Esophagus squamous epithelium (tissue), 5 donors: ENCODE measurements around the gene IQSEC3. TPM values are rescaled to one million over a fixed set of nuclear protein-coding genes. Genes with fewer than 3 reads are reported as not detected.

Experiments
- DNase-seq: peaks from one replicate; lab custom pipeline; 2025; lab: John Stamatoyannopoulos, UW
- H3K27ac ChIP-seq, 4 donors: fragments of 200-600 bp; sonication (generic); one replicate each; pipeline ENCODE4 v1.5.1; 2016 to 2019; ENCODE audit warnings: mild to moderate bottlenecking in 1 of 4
- H3K27me3 ChIP-seq, 4 donors: fragments of 200-600 bp; sonication (generic); 1 replicate in 3 of 4; 2 replicates in 1 of 4; pipeline versions ENCODE4 v1.5.1 to v1.6.0; 2017 to 2021; ENCODE audit warnings: antibody characterized with exemption in 1 of 4
- H3K36me3 ChIP-seq, 3 donors: fragments of 200-600 bp; sonication (generic); one replicate each; pipeline ENCODE4 v1.5.1; 2016 to 2019
- H3K4me1 ChIP-seq, 3 donors: fragments of 200-600 bp; sonication (generic); one replicate each; pipeline ENCODE4 v1.5.1; 2017 to 2019
- H3K4me3 ChIP-seq, 4 donors: fragments of 200-600 bp; sonication (generic); 1 replicate in 3 of 4; 2 replicates in 1 of 4; pipeline ENCODE4 v1.5.1; 2016 to 2019; ENCODE audit warnings: mild to moderate bottlenecking in 2 of 4, moderate library complexity in 1 of 4
- H3K9me3 ChIP-seq, 3 donors: fragments of 200-600 bp; sonication (generic); one replicate each; pipeline ENCODE4 v1.5.1; 2016 to 2019
- POLR2A ChIP-seq, 4 donors: fragments of 450-650 bp; IDR thresholded peaks; one replicate each; pipeline ENCODE4 v1.6.1; 2017; ENCODE audit warnings: antibody characterized with exemption in 4 of 4, mild to moderate bottlenecking in 4 of 4, moderate library complexity in 3 of 4
- WGBS, 2 donors: methylation state at CpG; one replicate each; pipeline ENCODE4 v1.1.5; 2018; 5-methylcytosine and 5-hydroxymethylcytosine counted together
- intact Hi-C: fragments of 100-400 bp; cut with DNase I; formaldehyde crosslinking; loops from one replicate; pipeline ENCODE4 v1.15.0; 2022
- total RNA-seq, 4 donors: library from RNA; depleted of rRNA; stranded (reverse); fragments of >200 nt; gene quantifications; one replicate each; pipeline ENCODE4 v1.1.0, GENCODE V29; 2016
- TF ChIP-seq, protein P1 (sequence below), 6 experiments: fragments of 450-650 bp in 4 of 6; fragments of 200-600 bp in 2 of 6; sonication (generic) in 2 of 6; IDR thresholded peaks; one replicate each; pipeline ENCODE4 v1.5.1; 2016 to 2019; ENCODE audit warnings: antibody characterized with exemption in 6 of 6, mild to moderate bottlenecking in 4 of 6, moderate library complexity in 4 of 6
- donor health status: DM: yes; HTN: yes; CAD: no.

Gene IQSEC3
- total RNA-seq, 4 donors from 2014 or later, result 0.04 to 0.95 (median 0.08) TPM; not detected in 1

DNA sequence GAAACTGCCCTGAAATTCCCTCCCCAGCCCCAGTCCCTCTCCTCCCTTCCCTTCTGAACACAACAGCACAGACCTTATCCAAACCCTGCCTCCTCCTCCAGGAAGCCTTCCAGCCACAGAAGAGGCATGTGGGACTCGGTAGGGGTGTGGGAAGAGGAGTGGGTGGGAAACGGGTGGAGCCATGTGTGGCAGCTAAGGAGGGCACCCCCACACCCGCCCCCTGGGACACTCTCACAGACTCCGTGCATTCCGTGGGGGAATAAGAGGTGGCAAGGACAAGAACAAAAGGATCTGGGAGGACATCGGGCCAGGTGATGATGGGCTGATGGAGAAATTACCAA, 123.0 kb downstream of the IQSEC3 start:
- H3K36me3 ChIP-seq, result no peaks in the 10 kb centered on the region
- no peaks in the 10 kb centered on the region for H3K9me3 ChIP-seq
- intact Hi-C loops, result no loop called here
- H3K27me3 ChIP-seq, result peaks cover 0 to 69% (median 0%) of the 10 kb centered on the region in 4 donors
- H3K4me1 ChIP-seq, result peaks cover 8 to 13% (median 11%) of the 10 kb centered on the region in 3 donors
- WGBS, 2 donors, result 58 to 74% methylated on average over 3 to 6 of the region's 6 CpGs
- peak overlapping the region in 1 of 4 donors; percentile 69 for H3K4me3 ChIP-seq
- H3K27ac ChIP-seq, result no peak overlapping the region
- DNase-seq, result no peak
- no peak for TF ChIP-seq POLR2A (IDR thresholded peaks at IDR 0.05)
- TF ChIP-seq, protein P1, sequence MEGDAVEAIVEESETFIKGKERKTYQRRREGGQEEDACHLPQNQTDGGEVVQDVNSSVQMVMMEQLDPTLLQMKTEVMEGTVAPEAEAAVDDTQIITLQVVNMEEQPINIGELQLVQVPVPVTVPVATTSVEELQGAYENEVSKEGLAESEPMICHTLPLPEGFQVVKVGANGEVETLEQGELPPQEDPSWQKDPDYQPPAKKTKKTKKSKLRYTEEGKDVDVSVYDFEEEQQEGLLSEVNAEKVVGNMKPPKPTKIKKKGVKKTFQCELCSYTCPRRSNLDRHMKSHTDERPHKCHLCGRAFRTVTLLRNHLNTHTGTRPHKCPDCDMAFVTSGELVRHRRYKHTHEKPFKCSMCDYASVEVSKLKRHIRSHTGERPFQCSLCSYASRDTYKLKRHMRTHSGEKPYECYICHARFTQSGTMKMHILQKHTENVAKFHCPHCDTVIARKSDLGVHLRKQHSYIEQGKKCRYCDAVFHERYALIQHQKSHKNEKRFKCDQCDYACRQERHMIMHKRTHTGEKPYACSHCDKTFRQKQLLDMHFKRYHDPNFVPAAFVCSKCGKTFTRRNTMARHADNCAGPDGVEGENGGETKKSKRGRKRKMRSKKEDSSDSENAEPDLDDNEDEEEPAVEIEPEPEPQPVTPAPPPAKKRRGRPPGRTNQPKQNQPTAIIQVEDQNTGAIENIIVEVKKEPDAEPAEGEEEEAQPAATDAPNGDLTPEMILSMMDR (IDR thresholded peaks at IDR 0.05), result no peak

DNA sequence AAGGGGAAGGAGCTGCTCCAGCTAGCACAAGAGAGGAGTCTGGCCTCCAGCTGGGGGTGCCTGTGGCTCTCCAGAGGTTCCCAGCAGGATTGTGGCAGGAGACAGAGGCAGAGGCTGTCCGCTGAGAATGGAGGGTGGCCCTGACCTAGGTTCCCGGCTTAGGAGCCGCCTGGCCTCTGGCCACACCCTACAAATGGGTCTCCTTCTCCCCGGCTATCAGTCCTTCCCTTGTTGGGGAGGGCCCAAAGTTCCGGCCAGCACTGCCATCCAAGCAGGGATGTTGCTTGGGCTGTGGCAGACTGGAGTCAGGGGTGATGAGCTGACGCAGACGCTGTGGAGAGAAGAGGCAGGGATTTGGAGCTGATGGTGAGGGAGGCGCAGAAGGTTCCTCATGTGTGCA, 124.3 kb downstream of the IQSEC3 start:
- 100% methylated on average over 2 of the region's 8 CpGs; no CpG with 5 or more reads in 1 of the 2 donors for WGBS, 2 donors
- Histone ChIP-seq H3K36me3 (no peaks in the 10 kb centered on the region), H3K4me3 (no peak overlapping the region), H3K27me3 (peaks cover 0 to 82% (median under 1%) of the 10 kb centered on the region in 4 donors), H3K9me3 (no peaks in the 10 kb centered on the region), H3K4me1 (peaks cover 8 to 13% (median 11%) of the 10 kb centered on the region in 3 donors), H3K27ac (no peak overlapping the region)
- intact Hi-C loops, result no loop called here
- no peak for DNase-seq
- no peak for TF ChIP-seq POLR2A (IDR thresholded peaks at IDR 0.05)
- TF ChIP-seq, protein P1 (IDR thresholded peaks at IDR 0.05), result no peak

DNA sequence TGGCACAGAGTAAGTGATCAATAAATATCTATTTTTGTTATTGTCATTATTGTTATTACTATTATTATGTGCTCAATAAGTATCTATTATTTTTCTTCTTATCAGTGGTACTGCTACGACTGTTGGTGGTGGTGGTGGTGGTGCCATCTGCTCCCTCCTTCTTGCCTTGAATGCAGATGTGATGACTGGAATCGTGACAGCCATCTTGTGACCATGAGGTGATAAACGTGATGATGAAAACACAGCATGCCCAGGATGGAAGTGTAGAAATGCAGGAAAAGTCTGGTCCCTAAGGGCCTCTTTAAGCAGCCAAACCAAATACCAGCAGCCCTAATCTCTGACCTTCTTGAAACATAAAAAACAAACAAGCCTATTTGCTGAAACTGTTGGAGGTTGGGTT, 125.0 kb downstream of the IQSEC3 start:
- no peak for TF ChIP-seq POLR2A (IDR thresholded peaks at IDR 0.05)
- TF ChIP-seq, protein P1 (IDR thresholded peaks at IDR 0.05), result no peak
- DNase-seq, result no peak
- no peaks in the 10 kb centered on the region for H3K36me3 ChIP-seq
- peaks cover 8 to 13% (median 11%) of the 10 kb centered on the region in 3 donors for H3K4me1 ChIP-seq
- peaks cover 0 to 86% (median 1%) of the 10 kb centered on the region in 4 donors for H3K27me3 ChIP-seq
- intact Hi-C loops, result no loop called here
- H3K27ac ChIP-seq, result no peak overlapping the region
- no peak overlapping the region for H3K4me3 ChIP-seq
- no peaks in the 10 kb centered on the region for H3K9me3 ChIP-seq
- 67 to 78% methylated on average over 3 of the region's 3 CpGs for WGBS, 2 donors

DNA sequence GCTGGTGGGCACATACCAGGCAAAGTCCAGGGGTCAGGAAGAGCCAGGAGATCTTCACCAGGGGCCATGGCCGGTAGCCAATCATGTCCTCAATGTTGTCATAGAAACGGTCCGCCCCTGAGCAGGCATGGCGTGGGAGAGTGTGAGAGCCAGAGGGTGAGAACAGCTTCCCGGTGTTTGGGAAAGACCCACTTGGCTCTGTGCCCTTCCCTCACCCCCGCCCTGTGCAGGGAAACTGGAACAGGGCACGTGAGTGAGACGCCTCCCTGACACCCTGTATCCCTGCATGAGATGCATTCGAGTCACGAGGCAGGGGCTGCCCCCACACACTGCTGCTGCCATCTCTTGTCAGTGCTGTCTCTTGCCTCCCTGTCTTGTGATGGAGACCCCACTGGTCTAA, 126.7 kb downstream of the IQSEC3 start:
- Histone ChIP-seq H3K4me3 (no peak overlapping the region), H3K27me3 (peaks cover 0 to 95% (median 1%) of the 10 kb centered on the region in 4 donors), H3K4me1 (peaks cover 8 to 13% (median 11%) of the 10 kb centered on the region in 3 donors), H3K36me3 (no peaks in the 10 kb centered on the region), H3K9me3 (no peaks in the 10 kb centered on the region), H3K27ac (no peak overlapping the region)
- intact Hi-C loops, result no loop called here
- no peak for TF ChIP-seq POLR2A (IDR thresholded peaks at IDR 0.05)
- TF ChIP-seq, protein P1 (IDR thresholded peaks at IDR 0.05), result no peak
- no peak for DNase-seq
- 42 to 48% methylated on average over 7 to 8 of the region's 10 CpGs for WGBS, 2 donors

DNA sequence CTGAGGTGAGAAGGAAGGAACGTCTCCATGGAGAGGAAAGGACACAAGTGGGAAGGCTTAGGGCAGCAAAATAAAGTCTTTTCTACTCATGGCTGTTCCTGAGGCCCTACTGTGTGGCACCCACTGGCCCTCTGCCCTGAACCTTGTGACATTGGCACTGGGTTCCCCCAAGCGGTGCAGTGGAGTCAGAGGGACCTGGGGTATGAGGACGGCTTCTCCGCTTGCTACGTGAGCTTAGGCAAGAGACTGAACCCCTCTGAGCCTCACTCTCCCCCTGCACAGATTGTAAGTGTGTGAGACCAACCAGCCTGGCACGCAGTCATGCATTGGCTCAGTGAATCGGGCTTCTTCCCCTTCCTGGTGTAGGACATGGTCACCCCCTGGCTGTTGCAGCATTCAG, 127.7 kb downstream of the IQSEC3 start:
- peaks cover 0 to 95% (median 1%) of the 10 kb centered on the region in 4 donors for H3K27me3 ChIP-seq
- no peaks in the 10 kb centered on the region for H3K36me3 ChIP-seq
- H3K9me3 ChIP-seq, result no peaks in the 10 kb centered on the region
- H3K27ac ChIP-seq, result no peak overlapping the region
- no peak for DNase-seq
- WGBS, 2 donors, result 29 to 88% methylated on average over 1 to 5 of the region's 7 CpGs
- TF ChIP-seq POLR2A (IDR thresholded peaks at IDR 0.05), result no peak
- TF ChIP-seq, protein P1 (IDR thresholded peaks at IDR 0.05), result no peak
- peaks cover 3 to 10% (median 4%) of the 10 kb centered on the region in 3 donors for H3K4me1 ChIP-seq
- intact Hi-C loops, result no loop called here
- H3K4me3 ChIP-seq, result no peak overlapping the region
